K562 (cell line): Measurements from ENCODE around the gene UQCR11. TPM values are rescaled to one million over a fixed set of nuclear protein-coding genes. Genes with fewer than 3 reads are reported as not detected.
A peak's percentile ranks its signal among the peaks of the same experiment; 100 is the strongest.

Experiments used
- ATAC-seq: fragments of 200-7000 bp; cut with Tn5 transposase; 3 replicates; pipeline ENCODE4 v1.9.1; 2020; ENCODE audit warnings: moderate library complexity
- BruUV-seq: library from RNA; stranded (reverse); fragments of 400-500 nt; replicated peaks from 2 replicates; lab custom pipeline; 2021; lab: Mats Ljungman, UMichigan
- CTCF ChIA-PET: fragments of 300-600 bp; formaldehyde crosslinking; extraction: SDS; loops from one replicate; lab custom pipeline; 2021; ENCODE audit warnings: low intra/inter-chr PET ratio; lab: Yijun Ruan, JAX
- POLR2A ChIA-PET: fragments of 300-600, 350-650 bp; sonication (Branson Sonifier 250); formaldehyde crosslinking; extraction: SDS; loops from one replicate; lab custom pipeline; 2021; ENCODE audit warnings: antibody characterized with exemption, inconsistent platforms; lab: Yijun Ruan, JAX
- DNase-seq, 4 experiments: peaks; one replicate each; pipeline versions ENCODE4 v3.0.0 to v3.0.0-alpha.2; 2011 to 2018; ENCODE audit warnings: low spot score in 3 of 4, mixed read lengths in 3 of 4; ENCODE audit errors: extremely low read depth in 1 of 4
- FAIRE-seq: peaks from 2 replicates; lab custom pipeline; 2011; peaks lifted over from hg19 to GRCh38; lab: Jason Lieb, UNC
- H2AFZ ChIP-seq: 2 replicates; pipeline ENCODE4 v1.6.0; 2011; ENCODE audit warnings: low read depth, low read length, control low read depth, inconsistent platforms
- H3K27ac ChIP-seq: fragments of 200-600 bp; 3 replicates; pipeline ENCODE4 v1.8.0; 2011; ENCODE audit warnings: low read depth, mild to moderate bottlenecking, control low read depth, inconsistent platforms, low read length, moderate library complexity, mixed read lengths; ENCODE audit errors: extremely low read depth
- H3K27me3 ChIP-seq, 2 experiments: fragments of 300-600 bp in 1 of 2; 2 replicates in 1 of 2; 3 replicates in 1 of 2; pipeline versions ENCODE4 v1.6.0 to v1.8.0; 2011; ENCODE audit warnings: inconsistent platforms in 2 of 2, low read length in 2 of 2, mild to moderate bottlenecking in 1 of 2, mixed read lengths in 1 of 2, moderate library complexity in 1 of 2; ENCODE audit not compliant: control insufficient read depth in 2 of 2, insufficient read depth in 2 of 2
- H3K36me3 ChIP-seq: fragments of 300-600 bp; 3 replicates; pipeline ENCODE4 v1.8.0; 2011; ENCODE audit warnings: mild to moderate bottlenecking, low read length, inconsistent platforms; ENCODE audit not compliant: control insufficient read depth, insufficient read depth
- H3K4me1 ChIP-seq, 2 experiments: fragments of 200-600 bp in 1 of 2; replicated peaks in 1 of 2; 2 replicates in 1 of 2; 3 replicates in 1 of 2; pipeline versions ENCODE4 v1.5.1 to v1.8.0; 2011; ENCODE audit warnings: inconsistent platforms in 2 of 2, low read length in 2 of 2, mild to moderate bottlenecking in 1 of 2, mixed read lengths in 1 of 2, moderate library complexity in 1 of 2; ENCODE audit not compliant: control insufficient read depth in 2 of 2, insufficient read depth in 2 of 2
- H3K4me2 ChIP-seq: 2 replicates; pipeline ENCODE4 v1.6.1; 2011; ENCODE audit warnings: low read length, control low read depth, inconsistent platforms, mixed read lengths; ENCODE audit not compliant: insufficient read depth
- H3K4me3 ChIP-seq: fragments of 200-600 bp; sonication (generic), shearing (Covaris generic); 2 replicates; pipeline ENCODE4 v1.5.1; 2016; ENCODE audit warnings: control low read depth, inconsistent platforms
- H3K79me2 ChIP-seq: fragments of 200-600 bp; 3 replicates; pipeline ENCODE4 v1.8.0; 2011; ENCODE audit warnings: low read length, inconsistent platforms; ENCODE audit not compliant: control insufficient read depth, insufficient read depth
- H3K9ac ChIP-seq, 2 experiments: 2 replicates each; pipeline versions ENCODE4 v1.6.0 to v1.6.1; 2011; ENCODE audit warnings: low read depth in 2 of 2, low read length in 2 of 2, control low read depth in 1 of 2, inconsistent platforms in 1 of 2, mild to moderate bottlenecking in 1 of 2, mixed read lengths in 1 of 2; ENCODE audit not compliant: insufficient read depth in 1 of 2
- H3K9me1 ChIP-seq: one replicate; pipeline ENCODE4 v1.6.0; 2011; ENCODE audit warnings: inconsistent platforms, mild to moderate bottlenecking, low read length, moderate library complexity; ENCODE audit not compliant: control insufficient read depth, insufficient read depth
- H3K9me3 ChIP-seq: replicated peaks from 2 replicates; pipeline ENCODE4 v1.5.1; 2011; ENCODE audit warnings: low read depth, low read length, inconsistent platforms; ENCODE audit not compliant: control insufficient read depth, insufficient read depth
- H4K20me1 ChIP-seq: replicated peaks from 2 replicates; pipeline ENCODE4 v1.6.1; 2011; ENCODE audit warnings: low read length, inconsistent platforms, mixed read lengths; ENCODE audit not compliant: control insufficient read depth, insufficient read depth
- BMI1 ChIP-seq: fragments of 150-350 bp; IDR thresholded peaks from 2 replicates; pipeline ENCODE4 v1.6.1; 2014; ENCODE audit warnings: low read length
- CBX3 ChIP-seq, 2 experiments: IDR thresholded peaks; 1 replicate in 1 of 2; 2 replicates in 1 of 2; pipeline ENCODE4 v1.6.1; 2012; ENCODE audit warnings: inconsistent platforms in 2 of 2, low read length in 2 of 2, borderline replicate concordance in 1 of 2, control low read depth in 1 of 2
- RBM22 ChIP-seq: fragments of 200-400 bp; formaldehyde crosslinking; IDR thresholded peaks from 2 replicates; pipeline ENCODE4 v1.6.1; 2018; ENCODE audit warnings: low read length, low read depth; ENCODE audit not compliant: poor library complexity, severe bottlenecking
- TCF3 ChIP-seq: sonication (generic); formaldehyde crosslinking; IDR thresholded peaks from 2 replicates; pipeline ENCODE4 v1.4.0; 2020; ENCODE audit warnings: mild to moderate bottlenecking, missing genetic modification reagents
- ZNF551 ChIP-seq: fragments of 250-450 bp; sonication (Bioruptor Pico); IDR thresholded peaks from 2 replicates; pipeline ENCODE4 v1.5.0; 2021; ENCODE audit warnings: mild to moderate bottlenecking, moderate library complexity
- WGBS: fragments of 100-300 bp; shearing (Covaris generic); methylation state at CpG from one replicate; pipeline ENCODE4 v1.1.6; 2016; ENCODE audit warnings: low coverage, mixed read lengths; ENCODE audit not compliant: insufficient coverage; ENCODE audit errors: missing lambda C conversion rate; 5-methylcytosine and 5-hydroxymethylcytosine counted together
- in situ Hi-C: fragments of 300-500 bp; cut with MboI; formaldehyde crosslinking; loops from 4 replicates; pipeline ENCODE4 v1.15.0; 2018; ENCODE audit warnings: inconsistent platforms, mixed read lengths
- intact Hi-C: fragments of 100-400 bp; cut with micrococcal nuclease; formaldehyde crosslinking; loops from 2 replicates; pipeline ENCODE4 v1.14.2; 2022
- polyA plus RNA-seq, 8 experiments: library from polyadenylated mRNA; depleted of rRNA in 4 of 8; stranded (reverse) in 5 of 8; unstranded in 3 of 8; fragments of >200 nt; fragmentation: Nextera tagmentation in 2 of 8; fragmentation: Illumina TruSeq in 1 of 8; extraction: Ambion mirVana in 2 of 8; extraction: Trizol in 1 of 8; gene quantifications; 2 replicates each; pipeline versions ENCODE4 v1.2.1 to v1.2.3, GENCODE V29; 2011 to 2014; ENCODE audit warnings: inconsistent platforms in 1 of 8, missing spikeins in 1 of 8
- total RNA-seq, 7 experiments: library from RNA; depleted of rRNA in 6 of 7; stranded (reverse); fragments of >200 nt in 6 of 7; fragmentation: Illumina TruSeq in 2 of 7; extraction: Trizol in 2 of 7; gene quantifications; 2 replicates each; pipeline versions ENCODE4 v1.2.1 to v1.2.3, GENCODE V29; 2011 to 2021; ENCODE audit warnings: low replicate concordance in 1 of 7
- TF ChIP-seq, protein P1 (sequence below): sonication (generic); formaldehyde crosslinking; IDR thresholded peaks from 2 replicates; pipeline ENCODE4 v1.8.1; 2022; ENCODE audit warnings: missing genetic modification reagents
- TF ChIP-seq, protein P2 (sequence below): fragments of 450-650 bp; IDR thresholded peaks from 2 replicates; pipeline ENCODE4 v1.7.0; 2016; ENCODE audit warnings: borderline replicate concordance
- TF ChIP-seq, protein P3 (sequence below): fragments of 450-650 bp; conservative IDR thresholded peaks from 2 replicates; pipeline ENCODE4 v1.6.1; 2016; ENCODE audit warnings: missing genetic modification characterization, low read depth, mild to moderate bottlenecking, missing compliant biosample characterization, moderate library complexity
- TF ChIP-seq, protein P4 (sequence below): fragments of 450-650 bp; conservative IDR thresholded peaks from 2 replicates; pipeline ENCODE4 v1.6.1; 2016; ENCODE audit warnings: missing genetic modification characterization, low read depth, mild to moderate bottlenecking, control low read depth, missing compliant biosample characterization
- TF ChIP-seq, protein P5 (sequence below): fragments of 250-450 bp; sonication (Bioruptor Pico); IDR thresholded peaks from 2 replicates; pipeline ENCODE4 v1.8.0; 2022; ENCODE audit warnings: inconsistent platforms, mild to moderate bottlenecking, moderate library complexity, borderline replicate concordance
- TF ChIP-seq, protein P6 (sequence below): sonication (generic); formaldehyde crosslinking; IDR thresholded peaks from 2 replicates; pipeline ENCODE4 v1.8.0; 2022; ENCODE audit warnings: mild to moderate bottlenecking, missing genetic modification reagents, borderline replicate concordance

The UQCR11 gene
- total and polyA plus RNA-seq, 9 of the 15 experiments (the other 6 are each of a cell fraction or from before 2014, with no cell fraction given), result 57.6 to 394 (median 259) TPM

DNA sequence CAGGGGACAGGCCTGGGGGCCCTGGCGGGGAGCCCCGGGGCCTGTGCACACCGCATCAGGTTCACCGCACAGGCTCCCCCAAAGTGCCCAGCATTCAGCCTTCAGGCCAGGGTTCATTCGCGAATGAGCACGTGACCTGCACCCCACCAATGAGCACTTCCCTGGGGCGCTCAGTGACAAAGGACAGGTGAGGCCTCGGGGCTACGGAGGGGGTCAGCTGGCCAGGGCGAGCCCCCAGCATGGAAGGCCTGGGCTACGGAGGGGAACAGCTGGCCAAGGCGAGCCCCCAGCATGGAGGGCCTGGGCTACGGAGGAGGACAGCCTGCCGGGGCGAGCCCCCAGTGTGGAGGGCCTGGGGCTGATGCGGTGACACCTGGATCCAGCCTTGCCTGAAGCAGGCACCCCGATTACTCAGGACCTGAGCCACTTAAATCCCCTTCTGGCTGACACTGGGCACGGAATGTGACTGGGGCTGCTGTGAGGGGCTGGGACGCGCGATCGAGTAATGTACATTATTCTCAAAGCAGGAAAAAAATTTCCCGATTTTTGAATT lies 24.1 kb upstream of the UQCR11 start:
- no peak overlapping the region for H3K4me2 ChIP-seq
- H3K27me3 ChIP-seq, result no peaks in the 10 kb centered on the region
- H3K9me3 ChIP-seq, result no peaks in the 10 kb centered on the region
- POLR2A ChIA-PET, result no interaction called here
- peaks cover 74% of the 10 kb centered on the region for H3K36me3 ChIP-seq
- no peak overlapping the region for H2AFZ ChIP-seq
- CTCF ChIA-PET, result no interaction called here
- FAIRE-seq (no peak), ATAC-seq (no peak), DNase-seq (no peak)
- peaks cover 5% of the 10 kb centered on the region for H3K9me1 ChIP-seq
- no peak overlapping the region for H3K27ac ChIP-seq
- no peaks in the 10 kb centered on the region for H4K20me1 ChIP-seq
- 91% methylated on average over 21 of the region's 24 CpGs for WGBS
- H3K4me3 ChIP-seq, result no peak overlapping the region
- intact Hi-C loops, result no loop called here
- in situ Hi-C loops, result no loop called here
- no TSS peak for BruUV-seq
- H3K9ac ChIP-seq, result no peak overlapping the region
- H3K79me2 ChIP-seq, result peaks cover 42% of the 10 kb centered on the region
- peaks cover 19 to 80% of the 10 kb centered on the region in 2 experiments for H3K4me1 ChIP-seq
- TF ChIP-seq, protein P1, sequence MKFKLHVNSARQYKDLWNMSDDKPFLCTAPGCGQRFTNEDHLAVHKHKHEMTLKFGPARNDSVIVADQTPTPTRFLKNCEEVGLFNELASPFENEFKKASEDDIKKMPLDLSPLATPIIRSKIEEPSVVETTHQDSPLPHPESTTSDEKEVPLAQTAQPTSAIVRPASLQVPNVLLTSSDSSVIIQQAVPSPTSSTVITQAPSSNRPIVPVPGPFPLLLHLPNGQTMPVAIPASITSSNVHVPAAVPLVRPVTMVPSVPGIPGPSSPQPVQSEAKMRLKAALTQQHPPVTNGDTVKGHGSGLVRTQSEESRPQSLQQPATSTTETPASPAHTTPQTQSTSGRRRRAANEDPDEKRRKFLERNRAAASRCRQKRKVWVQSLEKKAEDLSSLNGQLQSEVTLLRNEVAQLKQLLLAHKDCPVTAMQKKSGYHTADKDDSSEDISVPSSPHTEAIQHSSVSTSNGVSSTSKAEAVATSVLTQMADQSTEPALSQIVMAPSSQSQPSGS (CRISPR knock-in tag), result no peak
- TF ChIP-seq, protein P2, sequence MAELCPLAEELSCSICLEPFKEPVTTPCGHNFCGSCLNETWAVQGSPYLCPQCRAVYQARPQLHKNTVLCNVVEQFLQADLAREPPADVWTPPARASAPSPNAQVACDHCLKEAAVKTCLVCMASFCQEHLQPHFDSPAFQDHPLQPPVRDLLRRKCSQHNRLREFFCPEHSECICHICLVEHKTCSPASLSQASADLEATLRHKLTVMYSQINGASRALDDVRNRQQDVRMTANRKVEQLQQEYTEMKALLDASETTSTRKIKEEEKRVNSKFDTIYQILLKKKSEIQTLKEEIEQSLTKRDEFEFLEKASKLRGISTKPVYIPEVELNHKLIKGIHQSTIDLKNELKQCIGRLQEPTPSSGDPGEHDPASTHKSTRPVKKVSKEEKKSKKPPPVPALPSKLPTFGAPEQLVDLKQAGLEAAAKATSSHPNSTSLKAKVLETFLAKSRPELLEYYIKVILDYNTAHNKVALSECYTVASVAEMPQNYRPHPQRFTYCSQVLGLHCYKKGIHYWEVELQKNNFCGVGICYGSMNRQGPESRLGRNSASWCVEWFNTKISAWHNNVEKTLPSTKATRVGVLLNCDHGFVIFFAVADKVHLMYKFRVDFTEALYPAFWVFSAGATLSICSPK, result no peak
- TF ChIP-seq, protein P3, sequence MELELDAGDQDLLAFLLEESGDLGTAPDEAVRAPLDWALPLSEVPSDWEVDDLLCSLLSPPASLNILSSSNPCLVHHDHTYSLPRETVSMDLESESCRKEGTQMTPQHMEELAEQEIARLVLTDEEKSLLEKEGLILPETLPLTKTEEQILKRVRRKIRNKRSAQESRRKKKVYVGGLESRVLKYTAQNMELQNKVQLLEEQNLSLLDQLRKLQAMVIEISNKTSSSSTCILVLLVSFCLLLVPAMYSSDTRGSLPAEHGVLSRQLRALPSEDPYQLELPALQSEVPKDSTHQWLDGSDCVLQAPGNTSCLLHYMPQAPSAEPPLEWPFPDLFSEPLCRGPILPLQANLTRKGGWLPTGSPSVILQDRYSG, result no peak
- TF ChIP-seq RBM22 (peak; percentile 49), CBX3 (IDR thresholded peaks at IDR 0.05; ENCODE audit: borderline replicate concordance in 1 of 2, low read length in 2 of 2) (no peak), TCF3 (CRISPR knock-in tag) (no peak), ZNF551 (CRISPR knock-in tag) (no peak), BMI1 (no peak)
- TF ChIP-seq, protein P4, sequence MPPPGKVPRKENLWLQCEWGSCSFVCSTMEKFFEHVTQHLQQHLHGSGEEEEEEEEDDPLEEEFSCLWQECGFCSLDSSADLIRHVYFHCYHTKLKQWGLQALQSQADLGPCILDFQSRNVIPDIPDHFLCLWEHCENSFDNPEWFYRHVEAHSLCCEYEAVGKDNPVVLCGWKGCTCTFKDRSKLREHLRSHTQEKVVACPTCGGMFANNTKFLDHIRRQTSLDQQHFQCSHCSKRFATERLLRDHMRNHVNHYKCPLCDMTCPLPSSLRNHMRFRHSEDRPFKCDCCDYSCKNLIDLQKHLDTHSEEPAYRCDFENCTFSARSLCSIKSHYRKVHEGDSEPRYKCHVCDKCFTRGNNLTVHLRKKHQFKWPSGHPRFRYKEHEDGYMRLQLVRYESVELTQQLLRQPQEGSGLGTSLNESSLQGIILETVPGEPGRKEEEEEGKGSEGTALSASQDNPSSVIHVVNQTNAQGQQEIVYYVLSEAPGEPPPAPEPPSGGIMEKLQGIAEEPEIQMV (tag), result no peak
- TF ChIP-seq, protein P5, sequence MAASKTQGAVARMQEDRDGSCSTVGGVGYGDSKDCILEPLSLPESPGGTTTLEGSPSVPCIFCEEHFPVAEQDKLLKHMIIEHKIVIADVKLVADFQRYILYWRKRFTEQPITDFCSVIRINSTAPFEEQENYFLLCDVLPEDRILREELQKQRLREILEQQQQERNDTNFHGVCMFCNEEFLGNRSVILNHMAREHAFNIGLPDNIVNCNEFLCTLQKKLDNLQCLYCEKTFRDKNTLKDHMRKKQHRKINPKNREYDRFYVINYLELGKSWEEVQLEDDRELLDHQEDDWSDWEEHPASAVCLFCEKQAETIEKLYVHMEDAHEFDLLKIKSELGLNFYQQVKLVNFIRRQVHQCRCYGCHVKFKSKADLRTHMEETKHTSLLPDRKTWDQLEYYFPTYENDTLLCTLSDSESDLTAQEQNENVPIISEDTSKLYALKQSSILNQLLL (CRISPR knock-in tag), result no peak
- TF ChIP-seq, protein P6, sequence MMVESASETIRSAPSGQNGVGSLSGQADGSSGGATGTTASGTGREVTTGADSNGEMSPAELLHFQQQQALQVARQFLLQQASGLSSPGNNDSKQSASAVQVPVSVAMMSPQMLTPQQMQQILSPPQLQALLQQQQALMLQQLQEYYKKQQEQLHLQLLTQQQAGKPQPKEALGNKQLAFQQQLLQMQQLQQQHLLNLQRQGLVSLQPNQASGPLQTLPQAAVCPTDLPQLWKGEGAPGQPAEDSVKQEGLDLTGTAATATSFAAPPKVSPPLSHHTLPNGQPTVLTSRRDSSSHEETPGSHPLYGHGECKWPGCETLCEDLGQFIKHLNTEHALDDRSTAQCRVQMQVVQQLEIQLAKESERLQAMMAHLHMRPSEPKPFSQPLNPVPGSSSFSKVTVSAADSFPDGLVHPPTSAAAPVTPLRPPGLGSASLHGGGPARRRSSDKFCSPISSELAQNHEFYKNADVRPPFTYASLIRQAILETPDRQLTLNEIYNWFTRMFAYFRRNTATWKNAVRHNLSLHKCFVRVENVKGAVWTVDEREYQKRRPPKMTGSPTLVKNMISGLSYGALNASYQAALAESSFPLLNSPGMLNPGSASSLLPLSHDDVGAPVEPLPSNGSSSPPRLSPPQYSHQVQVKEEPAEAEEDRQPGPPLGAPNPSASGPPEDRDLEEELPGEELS (CRISPR knock-in tag), result no peak
